ENCODE data around the gene CEP68.
"Not testable (repeated sequence)": the region's sequence is repeated elsewhere in the genome, so short reads cannot be mapped to it uniquely, and the experiment has no call there.

The CEP68 gene

GRCh38 chr2:65030476-65031332, 25.5 kb upstream of the CEP68 start:
- no peak for DNase-seq (ENCODE audit: low read depth in 2 of 2)

GRCh38 chr2:65031341-65032018, 24.7 kb upstream of the CEP68 start:
- DNase-seq (ENCODE audit: low read depth in 2 of 2), result no peak

- DNase-seq (ENCODE audit: low read depth in 2 of 2), result no peak
Measured at GRCh38 chr2:65032019-65032975, 23.9 kb upstream of the CEP68 start.

- no peak for DNase-seq (ENCODE audit: low read depth in 2 of 2)
Measured at GRCh38 chr2:65033178-65033577, 23.0 kb upstream of the CEP68 start.

GRCh38 chr2:65033667-65034066, 22.5 kb upstream of the CEP68 start:
- DNase-seq (ENCODE audit: low read depth in 2 of 2), result not testable (repeated sequence)

- DNase-seq (ENCODE audit: low read depth in 2 of 2), result no peak
Measured at GRCh38 chr2:65035351-65035943, 20.8 kb upstream of the CEP68 start.

GRCh38 chr2:65037178-65037577, 19.0 kb upstream of the CEP68 start:
- no peak for DNase-seq (ENCODE audit: low read depth in 2 of 2)

GRCh38 chr2:65039640-65040039, 16.6 kb upstream of the CEP68 start:
- no peak for DNase-seq (ENCODE audit: low read depth in 2 of 2)

GRCh38 chr2:65040400-65041261, 15.6 kb upstream of the CEP68 start:
- peak; percentile 61 to 62 for DNase-seq (ENCODE audit: low read depth in 2 of 2)

GRCh38 chr2:65043001-65043400, 13.2 kb upstream of the CEP68 start:
- DNase-seq (ENCODE audit: low read depth in 2 of 2), result no peak

GRCh38 chr2:65044097-65044735, 12.0 kb upstream of the CEP68 start:
- DNase-seq (ENCODE audit: low read depth in 2 of 2), result no peak

GRCh38 chr2:65045651-65046050, 10.6 kb upstream of the CEP68 start:
- no peak for DNase-seq (ENCODE audit: low read depth in 2 of 2)

- DNase-seq (ENCODE audit: low read depth in 2 of 2), result no peak
Measured at GRCh38 chr2:65046633-65047407, 9.4 kb upstream of the CEP68 start.

- DNase-seq (ENCODE audit: low read depth in 2 of 2), result no peak
Measured at GRCh38 chr2:65049010-65049639, 7.1 kb upstream of the CEP68 start.

GRCh38 chr2:65050931-65051330, 5.3 kb upstream of the CEP68 start:
- no peak for DNase-seq (ENCODE audit: low read depth in 2 of 2)

GRCh38 chr2:65053199-65053598, 3.0 kb upstream of the CEP68 start:
- no peak for DNase-seq (ENCODE audit: low read depth in 2 of 2)

GRCh38 chr2:65054749-65055421, 1.3 kb upstream of the CEP68 start:
- DNase-seq (ENCODE audit: low read depth in 2 of 2), result no peak
